ENCODE measurements around the gene XPNPEP3. TPM values are rescaled to one million over a fixed set of nuclear protein-coding genes. Genes with fewer than 3 reads are reported as not detected.

Gene XPNPEP3
- total RNA-seq, 1 donor from 2014 or later = 5.5 TPM

DNA sequence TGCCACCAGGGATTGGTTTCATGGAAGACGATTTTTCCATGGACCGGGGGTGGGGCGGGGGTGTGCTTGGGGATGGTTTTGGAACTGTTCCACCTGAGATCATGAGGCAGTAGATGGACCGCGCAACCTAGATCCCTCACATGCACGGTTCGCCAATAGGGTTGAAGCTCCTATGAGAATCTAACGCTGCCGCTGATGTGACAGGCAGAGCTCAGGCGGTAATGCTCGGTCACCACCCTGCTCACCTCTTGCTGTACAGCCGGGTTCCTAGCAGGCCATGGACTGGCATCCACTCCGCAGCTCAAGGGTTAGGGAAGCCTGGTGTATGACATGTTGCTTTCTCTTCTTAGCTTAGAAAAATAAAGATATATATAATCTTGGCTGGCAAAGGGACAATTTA, 116.2 kb downstream of the XPNPEP3 start:
- H3K27me3 ChIP-seq (ENCODE audit: control insufficient read depth, insufficient read depth, low read length) = no peaks in the 10 kb centered on the region
- H3K4me3 ChIP-seq (ENCODE audit: low read depth, low read length) = no peak overlapping the region
- no peak for DNase-seq (ENCODE audit: low read depth)
- TF ChIP-seq CTCF (IDR thresholded peaks at IDR 0.05; ENCODE audit: insufficient read depth, low read length, severe bottlenecking) = no peak
- peaks cover 10% of the 10 kb centered on the region for H3K36me3 ChIP-seq (ENCODE audit: control insufficient read depth, insufficient read depth, low read length)
- no peak for FAIRE-seq

- TF ChIP-seq CTCF (IDR thresholded peaks at IDR 0.05; ENCODE audit: insufficient read depth, low read length, severe bottlenecking) = no peak
- FAIRE-seq (no peak), DNase-seq (ENCODE audit: low read depth) (no peak)
- Histone ChIP-seq H3K4me3 (ENCODE audit: low read depth, low read length) (no peak overlapping the region), H3K27me3 (ENCODE audit: control insufficient read depth, insufficient read depth, low read length) (no peaks in the 10 kb centered on the region), H3K36me3 (ENCODE audit: control insufficient read depth, insufficient read depth, low read length) (peaks cover 6% of the 10 kb centered on the region)
Observed at GRCh38 chr22:40975366-40975765, 118.4 kb downstream of the XPNPEP3 start.

DNA sequence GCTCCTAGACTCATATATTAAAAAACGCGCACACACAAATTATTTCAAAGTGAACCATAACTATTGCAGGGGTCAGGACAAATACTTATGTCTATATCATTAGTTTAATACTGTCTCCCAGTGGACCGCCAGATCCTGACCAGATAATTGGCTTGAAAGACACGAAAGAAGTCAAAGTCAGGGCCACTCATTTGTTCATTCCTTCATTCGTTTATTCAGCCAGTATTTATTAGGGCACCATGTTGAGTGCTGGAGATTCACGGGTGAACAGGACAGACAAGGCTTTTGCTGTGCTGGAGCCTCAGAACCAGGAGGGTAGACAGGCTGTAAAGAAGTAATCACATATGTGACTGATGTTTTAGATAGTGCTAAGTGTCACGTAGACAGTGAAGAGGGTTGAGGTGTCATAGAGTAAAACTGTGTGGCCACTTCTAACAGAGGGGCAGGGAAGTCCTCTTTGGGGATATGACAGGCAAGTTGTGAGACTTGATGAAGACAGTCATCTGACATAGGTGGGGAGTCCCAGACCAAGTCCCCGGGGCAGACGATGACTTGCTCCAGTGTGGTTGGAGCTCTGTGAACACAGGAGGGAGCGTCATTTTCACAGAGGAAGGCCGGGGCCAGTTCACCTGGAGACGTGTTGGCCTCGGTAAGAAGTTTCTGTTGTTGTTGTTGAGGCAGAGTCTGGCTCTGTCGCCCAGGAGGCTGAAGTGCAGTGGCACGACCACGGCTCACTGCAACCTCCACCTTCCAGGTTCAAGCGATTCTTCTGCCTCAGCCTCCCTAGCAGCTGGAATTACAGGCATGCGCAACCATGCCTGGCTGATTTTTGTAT, 120.1 kb downstream of the XPNPEP3 start:
- DNase-seq (ENCODE audit: low read depth) = no peak
- H3K36me3 ChIP-seq (ENCODE audit: control insufficient read depth, insufficient read depth, low read length) = peaks cover 3% of the 10 kb centered on the region
- no peak overlapping the region for H3K4me3 ChIP-seq (ENCODE audit: low read depth, low read length)
- FAIRE-seq = no peak
- no peaks in the 10 kb centered on the region for H3K27me3 ChIP-seq (ENCODE audit: control insufficient read depth, insufficient read depth, low read length)
- TF ChIP-seq CTCF (IDR thresholded peaks at IDR 0.05; ENCODE audit: insufficient read depth, low read length, severe bottlenecking) = no peak

DNA sequence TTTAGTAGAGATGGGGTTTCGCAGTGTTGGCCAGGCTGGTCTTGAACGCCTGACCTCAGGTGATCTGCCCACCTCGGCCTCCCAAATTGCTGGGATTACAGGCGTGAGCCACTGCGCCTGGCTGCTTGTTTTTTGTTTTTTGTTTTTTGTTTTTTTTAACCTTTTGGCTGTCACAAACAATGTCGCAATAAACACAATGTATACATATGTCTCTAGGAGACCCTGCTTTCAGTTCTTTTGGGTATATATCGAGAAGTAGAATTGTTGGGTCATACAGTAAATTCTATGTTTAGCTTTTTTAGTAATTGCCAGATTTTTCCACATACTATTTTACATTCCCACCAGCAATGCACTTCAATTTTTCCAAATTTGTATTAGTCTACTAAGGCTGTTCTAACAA, 122.2 kb downstream of the XPNPEP3 start:
- DNase-seq (ENCODE audit: low read depth) (no peak), FAIRE-seq (no peak)
- Histone ChIP-seq H3K36me3 (ENCODE audit: control insufficient read depth, insufficient read depth, low read length) (no peaks in the 10 kb centered on the region), H3K27me3 (ENCODE audit: control insufficient read depth, insufficient read depth, low read length) (no peaks in the 10 kb centered on the region), H3K4me3 (ENCODE audit: low read depth, low read length) (no peak overlapping the region)
- no peak for TF ChIP-seq CTCF (IDR thresholded peaks at IDR 0.05; ENCODE audit: insufficient read depth, low read length, severe bottlenecking)

DNA sequence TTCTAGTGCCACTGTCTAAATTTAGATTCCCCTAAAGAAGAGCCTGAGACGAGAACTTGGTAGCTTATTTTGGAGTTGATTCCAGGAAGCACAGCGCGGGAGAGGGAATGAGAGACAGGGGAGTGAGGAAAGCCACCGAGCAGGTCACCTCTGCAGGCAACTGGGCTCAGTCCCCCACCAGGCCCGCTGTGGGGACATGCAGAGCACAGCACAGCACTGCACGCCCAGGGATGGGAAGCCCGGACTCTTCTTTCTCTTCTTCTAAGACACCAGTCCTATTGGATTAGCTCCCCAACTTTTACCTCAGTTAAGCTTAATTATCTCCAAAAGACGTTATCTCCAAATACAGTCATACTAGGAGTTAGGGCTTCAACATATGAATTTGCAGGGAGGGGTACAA, 122.9 kb downstream of the XPNPEP3 start:
- Histone ChIP-seq H3K4me3 (ENCODE audit: low read depth, low read length) (no peak overlapping the region), H3K27me3 (ENCODE audit: control insufficient read depth, insufficient read depth, low read length) (no peaks in the 10 kb centered on the region), H3K36me3 (ENCODE audit: control insufficient read depth, insufficient read depth, low read length) (no peaks in the 10 kb centered on the region)
- TF ChIP-seq CTCF (IDR thresholded peaks at IDR 0.05; ENCODE audit: insufficient read depth, low read length, severe bottlenecking) = no peak
- DNase-seq (ENCODE audit: low read depth) (no peak), FAIRE-seq (no peak)

Other genes with a start within 250 kb of the XPNPEP3 start
- gene MRTFA, start 220.4 kb upstream of the XPNPEP3 start, total RNA-seq = 23.9 and 25.3 TPM in 2 replicates
- gene MCHR1, start 177.7 kb upstream of the XPNPEP3 start, total RNA-seq = not detected in 2 replicates
- 19.6 and 27.4 TPM in 2 replicates for gene SLC25A17, start 37.8 kb upstream of the XPNPEP3 start, total RNA-seq
- gene ST13, start 509 bp upstream of the XPNPEP3 start, total RNA-seq = 194 and 205 TPM in 2 replicates
- gene DNAJB7, start 5.0 kb downstream of the XPNPEP3 start, total RNA-seq = not detected in 2 replicates
- 35.8 and 45.7 TPM in 2 replicates for gene RBX1, start 94.2 kb downstream of the XPNPEP3 start, total RNA-seq
- 24.0 and 30.5 TPM in 2 replicates for gene EP300, start 235.4 kb downstream of the XPNPEP3 start, total RNA-seq

All from bronchial epithelial cell (primary cell).